Type B pancreatic cell (in vitro differentiated cells): Measurements from ENCODE around the gene KAZN. TPM values are rescaled to one million over a fixed set of nuclear protein-coding genes. Genes with fewer than 3 reads are reported as not detected.

Experiments used
- DNase-seq: peaks from one replicate; pipeline ENCODE4 v3.0.0; 2021; ENCODE audit warnings: mixed read lengths; ENCODE audit not compliant: unreplicated experiment; ENCODE audit errors: extremely low spot score
- H3K27ac Mint-ChIP-seq: 2 replicates; pipeline ENCODE4 v1.8.0; 2021; ENCODE audit warnings: mild to moderate bottlenecking, mixed read lengths
- H3K27me3 Mint-ChIP-seq: 2 replicates; pipeline ENCODE4 v1.8.0; 2021; ENCODE audit warnings: mixed read lengths
- H3K36me3 Mint-ChIP-seq: 2 replicates; pipeline ENCODE4 v1.8.0; 2021; ENCODE audit warnings: mixed read lengths
- H3K4me1 Mint-ChIP-seq: one replicate; pipeline ENCODE4 v1.8.0; 2021; ENCODE audit warnings: mixed read lengths; ENCODE audit not compliant: unreplicated experiment
- H3K4me3 Mint-ChIP-seq: 2 replicates; pipeline ENCODE4 v1.8.0; 2021; ENCODE audit warnings: mild to moderate bottlenecking, mixed read lengths
- H3K9me3 Mint-ChIP-seq: 2 replicates; pipeline ENCODE4 v1.8.0; 2021; ENCODE audit warnings: mixed read lengths
- total RNA-seq: library from RNA; stranded (reverse); gene quantifications from 2 replicates; pipeline ENCODE4 v1.2.1, GENCODE V29; 2021; ENCODE audit warnings: low replicate concordance
- TF ChIP-seq, protein P1 (sequence below): fragments of 200-600 bp; sonication (generic); conservative IDR thresholded peaks from 2 replicates; pipeline ENCODE4 v1.5.0; 2021; ENCODE audit warnings: antibody characterized with exemption, mild to moderate bottlenecking

KAZN gene
- total RNA-seq, 1 donor from 2014 or later: 33.7 TPM

DNA sequence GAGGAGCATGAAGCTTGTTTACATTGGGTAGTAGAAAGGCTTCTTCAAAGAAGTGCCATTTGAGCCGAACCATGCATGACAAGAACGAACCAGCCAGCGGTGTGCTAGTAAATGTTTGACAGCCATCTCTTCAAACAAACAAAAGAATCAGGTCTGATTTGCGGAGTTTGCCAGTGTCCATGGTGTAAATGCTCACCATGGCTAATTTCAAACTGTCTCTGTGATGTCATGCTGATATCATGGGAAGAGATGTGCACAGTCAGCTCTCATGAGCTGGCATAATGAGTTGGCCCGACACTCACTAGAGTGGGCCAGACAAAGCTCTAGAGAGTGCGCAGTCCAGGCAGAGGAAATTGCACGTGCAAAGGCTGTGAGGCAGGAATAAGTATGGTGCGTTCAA lies 101.1 kb downstream of the KAZN start:
- Mint-ChIP-seq H3K27ac (no peak overlapping the region), H3K36me3 (no peaks in the 10 kb centered on the region), H3K9me3 (no peaks in the 10 kb centered on the region), H3K27me3 (no peaks in the 10 kb centered on the region), H3K4me1 (peaks cover 37% of the 10 kb centered on the region), H3K4me3 (no peak overlapping the region)
- no peak for DNase-seq
- TF ChIP-seq, protein P1, sequence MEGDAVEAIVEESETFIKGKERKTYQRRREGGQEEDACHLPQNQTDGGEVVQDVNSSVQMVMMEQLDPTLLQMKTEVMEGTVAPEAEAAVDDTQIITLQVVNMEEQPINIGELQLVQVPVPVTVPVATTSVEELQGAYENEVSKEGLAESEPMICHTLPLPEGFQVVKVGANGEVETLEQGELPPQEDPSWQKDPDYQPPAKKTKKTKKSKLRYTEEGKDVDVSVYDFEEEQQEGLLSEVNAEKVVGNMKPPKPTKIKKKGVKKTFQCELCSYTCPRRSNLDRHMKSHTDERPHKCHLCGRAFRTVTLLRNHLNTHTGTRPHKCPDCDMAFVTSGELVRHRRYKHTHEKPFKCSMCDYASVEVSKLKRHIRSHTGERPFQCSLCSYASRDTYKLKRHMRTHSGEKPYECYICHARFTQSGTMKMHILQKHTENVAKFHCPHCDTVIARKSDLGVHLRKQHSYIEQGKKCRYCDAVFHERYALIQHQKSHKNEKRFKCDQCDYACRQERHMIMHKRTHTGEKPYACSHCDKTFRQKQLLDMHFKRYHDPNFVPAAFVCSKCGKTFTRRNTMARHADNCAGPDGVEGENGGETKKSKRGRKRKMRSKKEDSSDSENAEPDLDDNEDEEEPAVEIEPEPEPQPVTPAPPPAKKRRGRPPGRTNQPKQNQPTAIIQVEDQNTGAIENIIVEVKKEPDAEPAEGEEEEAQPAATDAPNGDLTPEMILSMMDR: no peak

DNA sequence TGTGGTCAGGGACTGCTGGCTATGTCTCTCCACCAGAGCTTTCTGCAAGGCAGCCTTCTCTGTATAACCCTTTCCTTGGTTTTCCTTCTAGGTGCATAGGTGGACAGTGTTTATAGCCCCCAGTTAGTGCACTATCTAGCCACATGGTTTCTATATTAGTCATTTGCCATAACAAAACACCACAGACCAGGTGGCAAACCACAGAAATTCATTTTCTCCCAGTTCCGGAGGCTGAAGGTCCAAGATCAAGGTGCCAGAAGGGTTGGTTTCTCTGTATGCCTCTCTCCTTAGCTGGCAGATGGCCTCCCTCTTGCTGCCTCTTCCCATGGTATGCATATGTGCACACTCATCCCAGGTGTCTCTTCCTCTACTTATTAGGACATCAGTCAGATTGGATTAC lies 106.4 kb downstream of the KAZN start:
- DNase-seq: no peak
- Mint-ChIP-seq H3K4me3 (no peak overlapping the region), H3K27me3 (no peaks in the 10 kb centered on the region), H3K36me3 (peaks cover 8% of the 10 kb centered on the region), H3K9me3 (peaks cover 5% of the 10 kb centered on the region), H3K27ac (no peak overlapping the region), H3K4me1 (peaks cover 7% of the 10 kb centered on the region)
- TF ChIP-seq, protein P1: no peak

DNA sequence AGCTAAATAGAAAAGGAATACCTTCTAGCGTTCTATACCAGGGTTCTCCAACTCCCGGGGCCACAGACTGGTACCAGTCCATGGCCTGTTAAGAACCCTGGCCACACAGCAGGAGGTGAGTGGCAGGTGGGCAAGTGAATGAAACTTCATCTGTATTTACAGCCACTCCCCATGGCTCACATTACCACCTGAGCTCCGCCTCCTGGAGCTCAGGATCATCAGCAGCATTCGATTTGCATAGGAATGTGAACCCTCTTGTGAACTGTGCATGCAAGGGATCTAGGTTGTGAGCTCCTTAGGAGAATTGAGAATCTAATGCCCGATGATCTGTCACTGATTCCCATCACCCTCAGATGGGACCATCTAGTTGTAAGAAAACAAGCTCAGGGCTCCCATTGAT lies 107.3 kb downstream of the KAZN start:
- DNase-seq: no peak
- Mint-ChIP-seq H3K4me3 (no peak overlapping the region), H3K9me3 (peaks cover 5% of the 10 kb centered on the region), H3K4me1 (no peaks in the 10 kb centered on the region), H3K27me3 (no peaks in the 10 kb centered on the region), H3K27ac (no peak overlapping the region), H3K36me3 (peaks cover 8% of the 10 kb centered on the region)
- TF ChIP-seq, protein P1: no peak

DNA sequence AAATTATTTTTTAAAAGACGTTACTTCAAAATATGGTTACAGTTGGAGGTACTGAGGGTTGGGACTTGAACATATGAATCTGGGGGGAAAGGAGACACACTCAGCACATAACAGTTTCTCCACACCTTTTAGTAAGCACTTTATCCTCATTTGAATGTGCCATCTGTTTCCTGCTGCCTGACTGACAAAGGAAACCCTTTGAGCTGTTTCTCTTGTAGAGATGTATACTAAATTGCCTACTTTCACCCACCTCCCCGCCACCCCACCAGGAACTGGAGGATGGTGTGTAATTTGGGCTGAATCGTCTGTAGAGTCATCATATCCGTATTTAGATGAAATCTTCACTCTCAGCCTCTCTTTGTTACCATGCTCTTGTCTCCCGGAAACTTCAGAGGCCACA lies 108.1 kb downstream of the KAZN start:
- DNase-seq: no peak
- Mint-ChIP-seq H3K9me3 (peaks cover 5% of the 10 kb centered on the region), H3K27ac (no peak overlapping the region), H3K4me1 (no peaks in the 10 kb centered on the region), H3K4me3 (no peak overlapping the region), H3K27me3 (no peaks in the 10 kb centered on the region), H3K36me3 (peaks cover 8% of the 10 kb centered on the region)
- TF ChIP-seq, protein P1: no peak

DNA sequence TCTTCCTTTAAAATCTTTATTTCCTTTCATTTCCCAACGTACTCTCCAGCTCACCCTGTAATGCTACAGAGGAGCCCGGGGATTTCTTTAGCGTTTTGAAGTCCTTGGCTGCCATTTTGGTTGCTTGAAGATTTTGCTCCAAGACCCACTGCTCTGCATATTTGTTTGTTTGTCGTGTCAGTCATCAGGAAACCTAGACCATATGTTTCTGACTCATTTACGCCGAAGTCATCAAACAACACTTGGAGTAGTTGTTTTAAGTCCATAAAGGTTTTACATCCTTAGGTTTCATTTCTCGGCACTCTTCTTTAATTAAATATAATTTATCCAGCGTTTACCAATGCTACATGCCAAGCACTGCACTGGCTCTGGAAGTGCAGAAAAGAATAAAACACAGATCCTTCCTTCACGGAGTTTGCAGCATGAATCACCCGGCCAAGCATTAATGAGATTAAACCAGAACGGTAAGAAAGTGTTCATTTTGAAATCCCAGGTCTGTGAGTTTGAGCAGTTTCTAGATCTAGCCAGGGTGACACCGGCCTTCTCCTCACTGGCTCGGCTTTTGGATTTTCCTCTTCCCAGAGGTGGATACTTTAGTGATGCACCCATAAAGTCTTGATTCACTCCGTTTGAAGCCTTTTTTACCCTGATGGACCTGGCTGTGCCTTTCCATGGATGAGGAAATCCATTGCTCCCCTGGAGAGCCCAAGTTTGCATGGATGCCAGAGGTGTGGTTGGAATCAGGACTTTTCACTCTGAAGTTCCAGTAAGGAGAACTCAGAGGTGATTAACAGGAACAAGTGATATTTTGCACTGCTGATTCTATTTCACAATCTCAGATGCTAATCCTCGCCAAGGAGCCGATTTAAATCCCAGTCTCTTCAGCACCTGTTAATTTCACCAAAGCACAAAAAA lies 109.3 kb downstream of the KAZN start:
- H3K36me3 Mint-ChIP-seq: peaks cover 8% of the 10 kb centered on the region
- DNase-seq: no peak
- H3K4me1 Mint-ChIP-seq: peaks cover 5% of the 10 kb centered on the region
- TF ChIP-seq, protein P1: no peak
- no peak overlapping the region for H3K27ac Mint-ChIP-seq
- no peaks in the 10 kb centered on the region for H3K27me3 Mint-ChIP-seq
- peaks cover 5% of the 10 kb centered on the region for H3K9me3 Mint-ChIP-seq
- H3K4me3 Mint-ChIP-seq: no peak overlapping the region
